ENCODE data around the gene LRIT1.

DNA sequence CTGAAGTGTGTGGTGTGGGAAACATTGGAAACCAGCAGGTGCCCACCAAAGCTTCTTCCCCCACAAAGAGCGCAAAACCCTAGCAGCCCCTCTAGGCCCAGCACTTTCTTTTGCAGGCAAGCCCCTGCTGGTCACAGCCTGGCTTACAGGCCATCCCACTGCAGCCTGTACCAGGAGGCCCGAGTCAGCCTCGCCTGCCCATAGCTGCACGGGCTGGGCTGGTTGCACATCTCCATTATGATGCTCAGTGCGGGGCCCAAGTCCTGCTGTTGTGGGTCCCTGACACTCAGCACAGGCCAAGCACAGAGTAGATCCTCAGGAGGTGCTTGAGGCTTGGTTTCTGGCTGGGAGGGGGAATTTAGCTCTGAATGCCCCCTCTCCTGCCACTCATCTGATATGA is 39.0 kb downstream of the LRIT1 start:
- TF ChIP-seq, protein P1, sequence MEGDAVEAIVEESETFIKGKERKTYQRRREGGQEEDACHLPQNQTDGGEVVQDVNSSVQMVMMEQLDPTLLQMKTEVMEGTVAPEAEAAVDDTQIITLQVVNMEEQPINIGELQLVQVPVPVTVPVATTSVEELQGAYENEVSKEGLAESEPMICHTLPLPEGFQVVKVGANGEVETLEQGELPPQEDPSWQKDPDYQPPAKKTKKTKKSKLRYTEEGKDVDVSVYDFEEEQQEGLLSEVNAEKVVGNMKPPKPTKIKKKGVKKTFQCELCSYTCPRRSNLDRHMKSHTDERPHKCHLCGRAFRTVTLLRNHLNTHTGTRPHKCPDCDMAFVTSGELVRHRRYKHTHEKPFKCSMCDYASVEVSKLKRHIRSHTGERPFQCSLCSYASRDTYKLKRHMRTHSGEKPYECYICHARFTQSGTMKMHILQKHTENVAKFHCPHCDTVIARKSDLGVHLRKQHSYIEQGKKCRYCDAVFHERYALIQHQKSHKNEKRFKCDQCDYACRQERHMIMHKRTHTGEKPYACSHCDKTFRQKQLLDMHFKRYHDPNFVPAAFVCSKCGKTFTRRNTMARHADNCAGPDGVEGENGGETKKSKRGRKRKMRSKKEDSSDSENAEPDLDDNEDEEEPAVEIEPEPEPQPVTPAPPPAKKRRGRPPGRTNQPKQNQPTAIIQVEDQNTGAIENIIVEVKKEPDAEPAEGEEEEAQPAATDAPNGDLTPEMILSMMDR (conservative IDR thresholded peaks at IDR 0.05; ENCODE audit: low read length): no peak
- no peak for TF ChIP-seq EZH2phosphoT487 (IDR thresholded peaks at IDR 0.05; ENCODE audit: borderline replicate concordance)

Data from Loucy (cell line).